Activated CD8-positive, alpha-beta memory T cell treated with anti-CD3 and anti-CD28 coated beads, Interleukin-2, amount 50 U/mL, for 1 hour (primary cell): ENCODE measurements around the gene ENTPD2.
"Not testable (repeated sequence)": the region's sequence is repeated elsewhere in the genome, so short reads cannot be mapped to it uniquely, and the experiment has no call there.

Experiments used
- DNase-seq: peaks from one replicate; pipeline ENCODE4 v3.0.0-alpha.2; 2020; ENCODE audit errors: extremely low read depth

The ENTPD2 gene

GRCh38 chr9:137045294-137046087 lies 8.4 kb downstream of the ENTPD2 start:
- no peak for DNase-seq

DNA sequence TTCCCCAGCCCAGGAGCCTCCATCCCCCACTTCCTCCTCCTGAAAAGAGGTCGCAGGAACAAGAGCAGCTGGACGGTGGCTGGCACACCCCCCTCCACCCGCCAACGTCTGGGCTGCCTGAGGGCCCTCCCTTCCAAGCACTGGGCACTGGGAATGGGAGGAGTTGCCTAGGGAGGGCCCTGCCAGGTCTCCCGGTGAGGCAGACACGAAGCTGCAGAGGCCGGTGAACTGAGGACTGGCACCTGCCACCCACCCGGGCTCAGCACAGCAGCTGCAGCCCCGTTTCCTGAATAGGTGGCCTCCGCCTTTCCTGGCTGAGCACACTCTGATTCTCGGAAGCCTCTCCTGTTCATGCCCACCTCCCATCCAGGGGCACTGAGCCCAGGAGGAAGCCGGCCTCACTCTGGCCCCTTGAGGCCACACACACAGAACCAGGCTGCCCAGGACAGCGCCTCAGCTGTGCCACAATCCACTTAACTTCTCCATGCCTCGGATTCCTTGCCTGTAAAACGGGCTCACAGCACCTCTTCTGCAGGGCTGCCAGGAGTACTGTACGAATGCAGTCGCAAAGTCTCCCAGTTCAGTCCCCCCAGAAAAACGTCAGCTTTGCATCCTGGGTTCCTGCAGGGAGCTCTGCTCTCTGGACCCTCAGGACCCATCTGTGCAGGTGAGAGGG lies 9.2 kb downstream of the ENTPD2 start:
- DNase-seq, result no peak

DNA sequence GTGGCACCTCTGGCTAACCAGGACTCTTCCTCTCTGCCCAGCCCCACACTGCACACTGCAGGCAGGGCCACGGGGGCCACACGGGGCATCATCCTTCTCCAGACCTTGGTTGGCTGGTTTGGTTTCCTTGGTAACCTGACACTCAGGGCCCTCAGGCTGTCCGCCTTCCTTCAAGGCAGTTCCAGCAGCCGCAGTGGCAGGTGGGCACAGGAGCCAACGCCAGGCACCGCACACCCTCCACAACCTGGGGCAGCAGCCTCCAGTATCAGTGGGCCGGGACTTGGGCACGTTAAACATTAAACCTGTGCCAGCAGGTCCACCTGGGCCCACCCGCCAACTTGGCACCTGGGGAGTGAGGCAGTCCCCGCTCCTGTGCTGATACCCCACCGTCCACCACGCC lies 9.8 kb downstream of the ENTPD2 start:
- DNase-seq, result no peak

- DNase-seq, result no peak
Observed at GRCh38 chr9:137042751-137043727, 10.8 kb downstream of the ENTPD2 start.

- no peak for DNase-seq
Observed at GRCh38 chr9:137041124-137041523, 12.7 kb downstream of the ENTPD2 start.

DNA sequence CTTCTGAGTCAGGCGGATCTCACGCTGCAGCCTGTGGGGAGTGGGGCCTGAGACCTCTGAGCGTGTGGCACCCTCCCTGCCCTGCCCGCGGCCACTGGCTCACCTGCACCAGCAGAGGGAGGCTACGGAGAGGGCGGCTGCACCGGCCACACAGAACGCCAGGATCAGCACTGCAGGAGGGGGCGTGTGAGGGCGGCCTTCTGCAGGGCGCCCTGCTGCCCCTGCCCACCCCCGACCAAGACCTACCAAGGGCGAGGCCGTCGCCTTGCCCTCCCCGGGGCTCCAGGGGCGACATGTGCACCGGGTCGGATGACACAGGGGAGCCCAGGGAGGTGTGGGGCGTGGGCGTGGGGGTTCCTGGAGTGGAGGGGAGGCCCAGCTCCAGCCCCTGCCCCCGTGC lies 13.3 kb downstream of the ENTPD2 start:
- DNase-seq, result no peak

- DNase-seq, result no peak
Observed at GRCh38 chr9:137039611-137040366, 14.1 kb downstream of the ENTPD2 start.

- no peak for DNase-seq
Observed at GRCh38 chr9:137038916-137039315, 14.9 kb downstream of the ENTPD2 start.

DNA sequence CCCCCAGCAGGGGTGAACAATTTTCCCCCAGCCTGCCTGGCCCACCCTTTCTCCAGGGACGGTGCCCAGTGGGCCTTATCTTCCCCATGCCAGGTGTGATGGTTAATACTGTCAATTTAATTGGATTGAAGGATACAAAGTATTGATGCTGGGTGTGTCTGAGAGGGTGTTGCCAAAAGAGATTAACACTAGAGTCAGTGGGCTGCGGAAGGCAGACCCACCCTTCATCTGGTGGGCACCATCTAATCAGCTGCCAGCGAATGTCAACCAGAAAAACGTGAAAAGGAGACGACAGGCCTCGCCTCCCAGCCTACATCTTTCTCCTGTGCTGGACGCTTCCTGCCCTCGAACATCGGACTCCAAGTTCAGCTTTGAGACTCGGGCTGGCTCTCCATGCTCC lies 16.4 kb downstream of the ENTPD2 start:
- DNase-seq, result no peak

- DNase-seq, result no peak
Observed at GRCh38 chr9:137037035-137037434, 16.8 kb downstream of the ENTPD2 start.

DNA sequence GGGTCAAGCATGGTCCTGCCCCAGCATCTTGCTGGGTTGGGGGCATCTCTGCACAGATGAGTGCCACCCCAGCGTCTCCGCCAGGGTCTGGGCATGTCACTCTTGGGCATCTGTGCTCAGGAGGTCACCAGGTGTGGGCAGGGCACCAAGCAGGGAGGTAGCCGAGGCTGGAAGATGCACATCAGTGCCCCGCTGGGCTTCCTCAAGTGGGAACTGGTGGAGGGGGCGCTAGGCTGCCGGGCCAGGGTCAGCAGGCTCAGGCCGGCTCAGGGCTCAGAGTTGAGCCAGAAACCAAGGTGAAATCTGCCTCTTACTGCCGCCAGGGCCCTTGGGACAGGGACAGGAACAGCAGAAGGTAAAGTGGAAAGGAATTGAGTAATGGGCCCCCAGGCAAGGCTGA lies 17.9 kb downstream of the ENTPD2 start:
- no peak for DNase-seq

DNA sequence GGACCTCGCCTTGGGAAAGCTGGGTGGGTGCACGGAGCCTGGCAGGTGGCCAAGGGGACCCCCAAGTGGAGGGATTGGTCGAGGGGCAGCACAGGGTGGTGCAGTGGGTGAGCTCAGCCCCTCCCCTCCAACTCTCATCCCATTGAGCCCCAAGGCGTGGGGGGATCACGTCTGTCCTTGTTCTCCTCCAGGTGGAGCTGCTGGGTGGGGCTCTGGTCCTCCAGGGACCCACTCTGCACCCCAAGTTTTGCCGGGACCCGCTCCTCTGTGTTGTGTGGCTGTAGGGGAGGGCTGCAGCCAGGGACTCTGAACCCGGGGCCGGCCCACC lies 18.4 kb downstream of the ENTPD2 start:
- no peak for DNase-seq

GRCh38 chr9:137034709-137035506 lies 19.0 kb downstream of the ENTPD2 start:
- peak; percentile 76 for DNase-seq

GRCh38 chr9:137034039-137034708 lies 19.7 kb downstream of the ENTPD2 start:
- DNase-seq, result no peak

DNA sequence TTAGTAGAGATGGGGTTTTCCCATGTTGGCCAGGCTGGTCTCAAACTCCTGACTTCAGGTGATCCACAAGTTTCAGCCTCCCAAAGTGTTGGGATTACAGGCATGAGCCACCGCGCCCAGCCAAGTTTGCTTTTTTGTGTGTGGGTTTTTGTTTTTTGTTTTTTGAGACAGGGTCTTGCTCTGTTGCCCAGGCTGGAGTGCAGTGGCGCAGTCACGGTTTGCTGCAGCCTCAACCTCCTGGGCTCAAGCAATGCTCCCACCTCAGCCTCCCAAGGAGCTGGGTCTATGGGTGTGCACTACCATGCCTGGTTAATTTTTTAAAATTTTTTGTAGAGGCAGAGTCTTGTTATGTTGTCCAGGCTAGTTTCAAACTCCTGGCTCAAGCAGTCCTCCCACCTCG lies 20.4 kb downstream of the ENTPD2 start:
- DNase-seq, result not testable (repeated sequence)

GRCh38 chr9:137032858-137033257 lies 21.0 kb downstream of the ENTPD2 start:
- DNase-seq, result no peak

DNA sequence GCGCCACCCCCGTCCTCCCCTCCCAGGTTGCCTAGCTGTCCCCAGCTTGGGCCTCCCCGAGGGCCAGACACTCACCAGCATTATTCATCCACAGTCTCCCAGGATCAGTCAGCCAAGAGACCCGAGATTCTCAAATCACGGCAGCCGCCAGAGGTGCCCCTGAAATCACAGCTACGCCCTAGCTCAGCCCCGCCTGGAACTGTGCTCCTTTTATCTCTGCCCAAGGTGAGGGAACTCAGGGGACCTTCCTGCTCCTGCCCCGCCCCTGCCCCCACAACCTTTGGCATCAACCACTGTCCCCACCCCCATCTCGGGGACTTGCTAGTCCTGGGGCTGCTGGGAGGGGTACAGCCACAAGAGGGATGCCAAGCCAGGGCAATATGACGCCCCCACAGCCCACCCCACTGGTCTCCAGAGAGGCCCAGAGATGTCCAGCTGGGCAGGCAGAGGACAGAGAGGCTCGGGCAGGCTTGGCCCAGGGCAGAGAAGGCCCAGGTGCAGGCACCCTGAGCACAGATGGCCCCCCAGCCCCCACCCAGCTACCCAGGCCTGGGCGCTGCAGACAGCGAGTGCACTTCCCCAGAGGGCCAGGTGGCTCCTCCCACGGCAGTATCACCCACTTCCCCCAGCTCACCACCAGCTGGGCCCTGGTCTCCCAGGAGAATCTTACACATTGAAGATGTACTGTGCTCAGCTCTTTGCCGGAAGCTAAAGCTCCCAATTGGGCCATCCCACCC lies 21.8 kb downstream of the ENTPD2 start, which contains the start of gene FUT7:
Gene FUT7, minus strand, starts transcription at position 185 of the 737 bp plus-strand sequence. Its CDS starts 97 bp downstream, at position 88.
- DNase-seq, result no peak

DNA sequence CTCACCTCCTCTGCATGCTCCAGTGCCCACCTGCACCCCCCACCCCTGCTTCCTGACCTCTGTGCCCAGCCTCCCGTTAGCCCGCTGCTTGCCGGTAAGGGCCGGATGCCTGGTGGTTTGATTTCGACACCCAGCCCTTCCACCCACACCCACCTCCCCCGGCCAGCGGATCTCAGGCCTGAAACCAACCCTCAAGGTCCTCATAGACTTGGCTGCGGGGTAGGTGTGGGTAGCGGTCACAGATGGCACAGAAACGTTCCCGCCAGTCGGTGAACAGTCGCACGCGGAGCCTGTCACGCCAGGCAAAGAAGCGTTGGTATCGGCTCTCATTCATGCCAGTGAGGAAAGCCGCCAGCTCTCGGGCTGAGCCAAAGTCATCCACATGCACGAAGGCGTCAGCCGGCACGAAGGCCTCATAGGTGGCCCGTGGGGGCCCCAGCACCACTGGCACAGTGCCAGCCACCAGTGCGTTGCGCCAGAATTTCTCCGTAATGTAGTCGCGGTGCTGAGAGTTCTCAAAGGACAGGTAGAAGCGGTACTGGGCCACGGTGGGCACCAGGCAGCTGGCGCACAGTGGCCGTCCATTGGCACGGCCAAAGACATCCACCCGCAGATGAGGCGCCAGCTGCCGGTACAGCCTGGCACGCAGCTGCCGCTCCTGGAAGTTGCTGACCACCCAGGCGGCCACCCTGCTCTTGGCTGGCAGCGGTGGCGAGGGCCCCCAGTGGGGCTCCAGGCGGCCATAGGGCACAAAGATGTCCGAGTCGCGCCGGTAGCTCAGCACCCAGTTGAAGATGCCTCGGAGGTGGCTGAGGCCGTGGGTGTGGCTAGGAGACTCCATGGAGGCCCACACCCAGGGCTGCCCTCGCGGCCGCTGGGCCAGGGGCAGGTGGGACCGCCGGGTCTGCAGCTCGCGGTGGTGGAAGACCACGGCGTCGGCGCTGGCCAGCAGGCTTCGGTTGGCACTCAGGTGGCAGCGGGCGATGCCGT lies 23.0 kb downstream of the ENTPD2 start:
- no peak for DNase-seq
